Large intestine (tissue), 3 donors: ENCODE measurements around the gene OPCML. TPM values are rescaled to one million over a fixed set of nuclear protein-coding genes. Genes with fewer than 3 reads are reported as not detected.
A peak's percentile ranks its signal among the peaks of the same experiment; 100 is the strongest.

Experiments
- DNase-seq, 2 donors: peaks; one replicate each; pipeline versions ENCODE4 v3.0.0 to v3.0.0-alpha.2; 2013
- H3K27ac ChIP-seq: one replicate; pipeline ENCODE4 v1.5.1; 2013; ENCODE audit warnings: low read length
- H3K27me3 ChIP-seq: 2 replicates; pipeline ENCODE4 v1.6.1; 2013; ENCODE audit warnings: low read length; ENCODE audit not compliant: control insufficient read depth, insufficient read depth
- H3K36me3 ChIP-seq: 2 replicates; pipeline ENCODE4 v1.6.1; 2013; ENCODE audit warnings: low read length; ENCODE audit not compliant: control insufficient read depth, insufficient read depth
- H3K4me1 ChIP-seq: one replicate; pipeline ENCODE4 v1.6.1; 2013; ENCODE audit warnings: low read length; ENCODE audit not compliant: control insufficient read depth, insufficient read depth
- H3K4me3 ChIP-seq: one replicate; pipeline ENCODE4 v1.5.1; 2013; ENCODE audit warnings: low read length
- H3K9me3 ChIP-seq: one replicate; pipeline ENCODE4 v1.6.1; 2013; ENCODE audit warnings: mild to moderate bottlenecking, low read depth, low read length, moderate library complexity; ENCODE audit not compliant: control insufficient read depth
- WGBS: methylation state at CpG from one replicate; pipeline ENCODE4 v1.1.5; 2013; ENCODE audit warnings: low lambda C conversion rate; ENCODE audit not compliant: insufficient coverage; 5-methylcytosine and 5-hydroxymethylcytosine counted together
- polyA plus RNA-seq: library from polyadenylated mRNA; unstranded; fragments of 120-200 nt; gene quantifications from one replicate; pipeline ENCODE4 v1.2.1, GENCODE V29; 2013

OPCML gene
- polyA plus RNA-seq, 1 donor = 1.4 TPM

GRCh38 chr11:133072858-133073582, 459.3 kb downstream of the OPCML start:
- H3K36me3 ChIP-seq = no peaks in the 10 kb centered on the region
- no peaks in the 10 kb centered on the region for H3K9me3 ChIP-seq
- H3K4me3 ChIP-seq = no peak overlapping the region
- no peak overlapping the region for H3K27ac ChIP-seq
- peaks cover 38% of the 10 kb centered on the region for H3K27me3 ChIP-seq
- H3K4me1 ChIP-seq = no peaks in the 10 kb centered on the region
- no peak for DNase-seq
- 85% methylated on average over 2 of the region's 10 CpGs for WGBS

DNA sequence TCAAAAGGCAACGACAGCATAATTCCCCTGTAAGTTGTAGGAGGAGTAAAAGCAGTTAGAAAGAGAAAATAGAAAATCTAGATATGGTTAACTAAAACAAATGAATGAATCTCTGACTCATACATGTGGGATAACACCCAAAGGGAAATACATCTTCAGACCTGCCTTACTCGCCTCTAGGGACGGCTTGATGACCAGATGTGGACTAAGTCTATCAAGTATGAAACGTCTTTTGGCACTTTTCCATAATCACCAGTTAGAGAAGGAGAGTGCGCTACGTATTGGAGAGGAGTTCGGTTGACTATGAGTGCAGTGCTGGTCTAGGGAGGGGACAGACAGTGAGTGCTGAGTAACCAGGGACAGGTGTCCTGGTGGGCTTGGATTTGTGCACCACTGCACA, 459.9 kb downstream of the OPCML start:
- Histone ChIP-seq H3K4me3 (no peak overlapping the region), H3K9me3 (no peaks in the 10 kb centered on the region), H3K36me3 (no peaks in the 10 kb centered on the region), H3K4me1 (no peaks in the 10 kb centered on the region), H3K27ac (no peak overlapping the region), H3K27me3 (peaks cover 36% of the 10 kb centered on the region)
- WGBS = 75% methylated on average over 1 of the region's 7 CpGs
- DNase-seq = no peak

- H3K4me1 ChIP-seq = no peaks in the 10 kb centered on the region
- WGBS = no CpG with 5 or more reads among the region's 3 CpGs
- no peak for DNase-seq
- no peaks in the 10 kb centered on the region for H3K36me3 ChIP-seq
- H3K27me3 ChIP-seq = peaks cover 27% of the 10 kb centered on the region
- H3K4me3 ChIP-seq = no peak overlapping the region
- H3K27ac ChIP-seq = no peak overlapping the region
- peaks cover 2% of the 10 kb centered on the region for H3K9me3 ChIP-seq
These were observed 461.5 kb downstream of the OPCML start for GRCh38 chr11:133070791-133071190.

DNA sequence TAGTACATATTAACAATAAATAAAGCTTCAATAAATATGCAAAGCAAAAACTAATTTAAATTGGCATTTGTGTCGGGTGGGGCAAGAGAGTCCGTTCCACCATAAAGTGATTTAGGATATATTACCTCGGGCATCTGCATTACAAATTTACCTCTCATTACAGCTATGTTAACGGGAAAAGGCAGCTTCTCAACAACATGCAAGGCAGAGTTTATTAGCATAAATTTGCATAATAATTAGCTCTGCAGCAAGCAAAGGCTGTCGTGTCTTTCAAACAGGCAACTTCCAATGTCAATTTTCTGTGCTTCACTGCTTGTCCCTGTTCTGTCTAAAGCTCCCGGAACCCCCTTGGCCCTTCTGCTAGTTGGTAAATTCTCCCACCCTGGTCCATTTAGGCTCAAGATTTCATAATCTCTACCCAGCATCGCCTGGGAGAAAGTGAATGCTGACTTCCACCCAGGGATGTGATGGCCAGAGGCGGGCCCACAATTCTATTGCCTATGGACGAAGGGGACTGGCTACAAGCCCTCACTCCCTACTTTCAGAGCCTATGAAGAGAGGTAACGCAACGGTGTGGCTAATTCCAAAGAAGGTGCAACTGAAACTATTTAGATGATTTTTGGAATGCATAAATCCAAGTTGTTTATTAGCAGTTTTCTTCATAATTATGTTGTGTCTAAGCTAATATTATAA, 462.1 kb downstream of the OPCML start:
- no peaks in the 10 kb centered on the region for H3K4me1 ChIP-seq
- no peaks in the 10 kb centered on the region for H3K36me3 ChIP-seq
- peaks cover 27% of the 10 kb centered on the region for H3K27me3 ChIP-seq
- DNase-seq = no peak
- H3K9me3 ChIP-seq = peaks cover 5% of the 10 kb centered on the region
- WGBS = 64% methylated on average over 2 of the region's 11 CpGs
- H3K27ac ChIP-seq = no peak overlapping the region
- no peak overlapping the region for H3K4me3 ChIP-seq

- Histone ChIP-seq H3K36me3 (no peaks in the 10 kb centered on the region), H3K27me3 (peaks cover 34% of the 10 kb centered on the region), H3K4me3 (no peak overlapping the region), H3K27ac (no peak overlapping the region), H3K9me3 (peaks cover 5% of the 10 kb centered on the region), H3K4me1 (peaks cover 3% of the 10 kb centered on the region)
- WGBS = 100% methylated on average over 2 of the region's 13 CpGs
- no peak for DNase-seq
These were observed 466.3 kb downstream of the OPCML start for GRCh38 chr11:133065847-133066485.

DNA sequence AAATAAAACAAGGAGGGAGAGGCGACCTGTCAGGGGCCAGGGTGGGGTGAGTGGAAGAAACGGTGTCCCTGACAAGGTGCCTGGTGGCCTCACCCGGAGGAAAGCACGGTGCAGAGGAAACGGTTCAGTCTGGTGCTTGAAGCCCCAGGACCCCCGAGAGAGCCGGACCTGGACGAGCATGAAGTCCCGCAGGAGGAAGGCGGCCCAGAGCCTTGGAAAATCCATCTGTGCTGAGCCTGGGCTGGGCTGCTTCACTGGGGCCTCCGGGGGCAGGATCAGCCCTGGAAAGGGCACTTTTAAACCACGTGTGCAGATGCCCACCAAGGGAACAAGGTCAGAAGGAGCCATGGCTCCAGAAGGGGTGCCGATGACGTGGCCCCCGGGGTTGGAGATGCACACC, 467.3 kb downstream of the OPCML start:
- Histone ChIP-seq H3K9me3 (peaks cover 5% of the 10 kb centered on the region), H3K27me3 (peaks cover 35% of the 10 kb centered on the region), H3K4me3 (peak overlapping the region; percentile 44), H3K36me3 (no peaks in the 10 kb centered on the region), H3K27ac (no peak overlapping the region), H3K4me1 (peaks cover 3% of the 10 kb centered on the region)
- no CpG with 5 or more reads among the region's 15 CpGs for WGBS
- no peak for DNase-seq

DNA sequence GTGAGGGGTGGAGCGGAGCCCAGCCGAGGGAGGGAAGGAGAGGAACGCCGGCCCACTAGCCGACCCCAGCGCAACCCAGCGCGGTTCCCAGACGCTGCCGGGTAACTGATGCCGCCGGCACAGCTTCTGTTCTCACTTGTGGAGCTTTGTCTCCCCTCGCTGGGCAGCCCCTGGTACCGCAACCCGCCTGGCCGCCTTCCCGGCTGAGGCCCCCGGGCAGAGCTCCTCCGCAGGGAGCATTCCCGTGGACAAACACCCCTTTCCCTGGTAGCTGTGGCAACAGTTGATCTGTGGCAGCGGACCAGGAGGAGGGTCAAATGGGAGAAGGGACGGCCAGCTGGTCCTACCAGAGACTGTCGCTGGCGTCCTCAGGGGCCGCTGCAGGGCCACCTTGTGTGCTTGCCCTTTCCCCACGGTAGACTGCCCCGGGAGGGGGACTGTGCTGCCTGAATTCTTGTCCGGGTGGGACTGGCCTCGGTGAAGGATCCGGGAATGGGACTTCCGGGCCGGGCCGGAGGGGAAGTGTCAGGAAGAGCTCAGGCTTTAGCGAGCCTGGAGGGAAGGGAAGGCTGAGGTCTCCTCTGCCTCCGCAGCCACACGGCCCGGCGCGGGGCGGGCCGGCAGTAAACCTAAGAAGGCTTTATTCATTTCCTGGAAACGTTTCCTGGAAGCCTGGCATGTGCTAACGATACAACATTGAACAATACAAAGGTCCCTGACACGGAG, 468.0 kb downstream of the OPCML start:
- 18% methylated on average over 2 of the region's 44 CpGs for WGBS
- Histone ChIP-seq H3K4me1 (peaks cover 3% of the 10 kb centered on the region), H3K4me3 (peak overlapping the region; percentile 44), H3K27me3 (peaks cover 34% of the 10 kb centered on the region), H3K36me3 (no peaks in the 10 kb centered on the region), H3K9me3 (peaks cover 5% of the 10 kb centered on the region), H3K27ac (no peak overlapping the region)
- DNase-seq = peak; percentile 56 to 83

DNA sequence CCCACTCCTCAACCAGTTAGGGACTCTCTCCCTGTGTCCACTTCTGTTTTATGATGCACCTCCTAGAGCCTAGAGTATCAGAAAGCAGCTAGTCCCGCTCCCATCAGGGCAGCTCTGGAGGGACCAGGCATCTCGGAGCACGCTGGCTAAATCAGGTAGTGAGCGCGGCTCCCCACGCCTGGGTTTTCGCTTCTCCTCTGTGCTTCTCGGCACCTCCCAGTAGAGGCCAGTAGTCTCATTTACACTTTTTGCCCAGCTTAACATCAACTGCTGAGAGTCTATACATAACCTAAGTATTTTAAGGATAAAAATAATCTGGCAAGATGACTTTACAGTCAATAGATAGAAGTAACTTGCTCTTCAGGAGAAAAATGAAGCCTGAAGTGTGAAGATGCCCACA, 473.8 kb downstream of the OPCML start:
- no peak for DNase-seq
- Histone ChIP-seq H3K27ac (no peak overlapping the region), H3K27me3 (peaks cover 47% of the 10 kb centered on the region), H3K9me3 (no peaks in the 10 kb centered on the region), H3K36me3 (no peaks in the 10 kb centered on the region), H3K4me3 (no peak overlapping the region), H3K4me1 (no peaks in the 10 kb centered on the region)
- no CpG with 5 or more reads among the region's 8 CpGs for WGBS

DNA sequence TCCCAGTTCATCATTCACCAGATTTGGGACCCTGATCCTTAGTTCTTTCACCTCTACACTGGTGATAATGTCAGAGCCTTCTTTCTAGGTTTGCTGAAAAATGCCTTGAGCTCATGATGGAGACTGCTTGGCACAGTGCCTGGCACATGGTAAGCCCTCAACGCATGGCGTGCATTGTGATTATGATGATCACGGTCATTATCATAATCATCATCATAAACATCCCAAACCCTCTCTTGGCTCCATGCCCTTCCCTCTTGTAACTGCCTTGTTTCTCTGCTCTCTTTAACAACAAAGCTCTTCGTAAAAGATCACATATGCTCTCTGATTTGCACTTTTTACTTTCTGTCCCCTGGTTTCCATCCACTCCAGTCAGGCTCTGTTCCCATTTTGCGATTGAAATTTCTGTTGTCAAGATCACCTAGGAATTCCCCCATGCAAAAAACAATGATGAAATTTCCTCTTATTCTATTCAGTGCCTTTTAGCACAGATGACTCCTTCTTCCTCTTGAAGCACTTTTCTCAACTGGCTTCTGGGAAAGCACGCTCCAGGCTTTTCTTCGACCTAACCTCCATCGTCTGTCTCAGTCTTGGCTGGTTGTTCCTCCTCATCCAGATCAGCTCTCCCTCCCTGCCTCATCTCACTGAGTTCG, 479.1 kb downstream of the OPCML start:
- no peaks in the 10 kb centered on the region for H3K9me3 ChIP-seq
- WGBS = 80% methylated on average over 5 of the region's 9 CpGs
- no peaks in the 10 kb centered on the region for H3K4me1 ChIP-seq
- no peaks in the 10 kb centered on the region for H3K36me3 ChIP-seq
- no peak overlapping the region for H3K27ac ChIP-seq
- DNase-seq = no peak
- no peak overlapping the region for H3K4me3 ChIP-seq
- peaks cover 23% of the 10 kb centered on the region for H3K27me3 ChIP-seq

DNA sequence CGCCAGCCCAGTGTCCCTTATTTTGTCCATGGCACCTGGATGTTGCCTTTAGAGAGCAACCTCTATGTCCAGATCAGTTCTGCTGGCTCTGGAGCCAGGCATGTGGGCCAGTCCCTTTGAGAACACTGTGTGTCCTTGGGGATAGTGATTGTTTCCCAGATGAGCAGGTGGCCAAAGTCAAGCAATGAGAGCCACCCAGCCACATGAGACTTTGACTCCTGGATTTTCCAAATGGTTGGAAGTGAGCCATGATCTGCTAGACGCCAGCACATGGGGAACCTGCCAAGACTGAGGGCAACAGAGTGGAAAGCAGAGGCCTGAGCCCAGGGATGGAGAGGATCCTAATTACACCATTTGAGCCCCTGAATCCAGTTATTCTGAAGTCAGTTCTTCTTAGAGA, 479.8 kb downstream of the OPCML start:
- Histone ChIP-seq H3K27ac (no peak overlapping the region), H3K4me1 (no peaks in the 10 kb centered on the region), H3K27me3 (peaks cover 20% of the 10 kb centered on the region), H3K4me3 (no peak overlapping the region), H3K9me3 (no peaks in the 10 kb centered on the region), H3K36me3 (no peaks in the 10 kb centered on the region)
- DNase-seq = no peak
- WGBS = 100% methylated on average over 1 of the region's 2 CpGs
